Bone marrow (tissue), 2 donors: ENCODE data around the gene NGFR.

ENCODE experiments used
- DNase-seq, 2 donors: peaks; one replicate each; lab custom pipeline; 2025; lab: John Stamatoyannopoulos, UW

NGFR gene

GRCh38 chr17:49469831-49470810 lies 25.0 kb upstream of the NGFR start:
- DNase-seq, result no peak

GRCh38 chr17:49471089-49471683 lies 23.9 kb upstream of the NGFR start:
- no peak for DNase-seq

- DNase-seq, result no peak
Measured at GRCh38 chr17:49471769-49472168, 23.3 kb upstream of the NGFR start.

GRCh38 chr17:49472527-49472926 lies 22.6 kb upstream of the NGFR start:
- DNase-seq, result no peak

- no peak for DNase-seq
Measured at GRCh38 chr17:49473900-49474751, 21.0 kb upstream of the NGFR start.

GRCh38 chr17:49477709-49478108 lies 17.4 kb upstream of the NGFR start:
- no peak for DNase-seq

- no peak for DNase-seq
Measured at GRCh38 chr17:49480836-49481615, 14.1 kb upstream of the NGFR start.

GRCh38 chr17:49482144-49482817 lies 12.8 kb upstream of the NGFR start:
- DNase-seq, result no peak

GRCh38 chr17:49483599-49484509 lies 11.2 kb upstream of the NGFR start:
- DNase-seq, result no peak

GRCh38 chr17:49484588-49484987 lies 10.5 kb upstream of the NGFR start:
- no peak for DNase-seq

- no peak for DNase-seq
Measured at GRCh38 chr17:49486012-49486641, 9.0 kb upstream of the NGFR start.

- no peak for DNase-seq
Measured at GRCh38 chr17:49487183-49487582, 7.9 kb upstream of the NGFR start.

GRCh38 chr17:49488612-49489011 lies 6.5 kb upstream of the NGFR start:
- no peak for DNase-seq

- no peak for DNase-seq
Measured at GRCh38 chr17:49489348-49489747, 5.7 kb upstream of the NGFR start.

- DNase-seq, result no peak
Measured at GRCh38 chr17:49490276-49490675, 4.8 kb upstream of the NGFR start.

- no peak for DNase-seq
Measured at GRCh38 chr17:49491192-49491769, 3.8 kb upstream of the NGFR start.

GRCh38 chr17:49494399-49494985 lies 601 bp upstream of the NGFR start:
- no peak for DNase-seq

- DNase-seq, result no peak
Measured at GRCh38 chr17:49495842-49496182, 719 bp downstream of the NGFR start.
